Measurements from ENCODE around the gene POLRMT.

DNA sequence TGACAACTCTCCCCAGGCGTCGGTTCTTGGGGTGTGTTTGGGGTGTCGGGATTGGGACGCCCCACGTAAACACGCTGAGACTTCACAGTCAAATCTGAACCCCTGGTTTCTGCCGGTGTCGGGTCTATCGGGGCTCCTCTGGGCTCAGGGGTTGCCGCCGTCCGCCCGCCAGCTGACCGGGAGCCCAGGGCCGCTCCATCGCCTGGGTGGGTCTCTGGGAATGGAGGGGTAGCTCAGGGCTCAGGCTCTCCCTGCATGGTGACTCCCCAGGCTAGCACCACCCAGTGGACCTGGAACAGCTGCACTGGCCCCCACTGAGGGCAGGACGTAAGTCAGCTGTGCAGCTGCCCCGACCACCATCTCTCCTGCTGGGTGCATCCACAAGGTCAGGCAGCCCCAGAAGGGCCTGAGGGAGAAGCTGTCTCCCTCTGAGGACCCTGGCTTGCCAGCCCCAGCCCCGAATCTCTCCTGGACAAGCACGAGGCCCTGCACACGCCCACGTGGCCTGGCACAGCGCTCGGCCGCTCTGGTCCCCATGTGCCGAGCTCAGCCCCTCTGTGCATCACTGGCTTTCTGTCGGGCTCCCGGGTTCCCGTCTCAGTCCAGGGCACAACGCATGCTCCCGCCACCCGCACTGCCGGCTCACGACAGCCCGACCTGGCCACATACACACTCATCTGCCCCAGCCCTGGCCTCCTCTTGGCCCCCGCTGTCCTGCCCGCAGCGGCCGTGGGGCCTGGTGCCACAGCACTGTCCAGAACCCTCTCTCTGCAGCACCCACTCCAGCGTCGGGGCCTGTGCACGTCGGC lies 23.6 kb upstream of the POLRMT start:
- TF ChIP-seq POLR2A (IDR thresholded peaks at IDR 0.05) = no peak
- TF ChIP-seq, protein P1, sequence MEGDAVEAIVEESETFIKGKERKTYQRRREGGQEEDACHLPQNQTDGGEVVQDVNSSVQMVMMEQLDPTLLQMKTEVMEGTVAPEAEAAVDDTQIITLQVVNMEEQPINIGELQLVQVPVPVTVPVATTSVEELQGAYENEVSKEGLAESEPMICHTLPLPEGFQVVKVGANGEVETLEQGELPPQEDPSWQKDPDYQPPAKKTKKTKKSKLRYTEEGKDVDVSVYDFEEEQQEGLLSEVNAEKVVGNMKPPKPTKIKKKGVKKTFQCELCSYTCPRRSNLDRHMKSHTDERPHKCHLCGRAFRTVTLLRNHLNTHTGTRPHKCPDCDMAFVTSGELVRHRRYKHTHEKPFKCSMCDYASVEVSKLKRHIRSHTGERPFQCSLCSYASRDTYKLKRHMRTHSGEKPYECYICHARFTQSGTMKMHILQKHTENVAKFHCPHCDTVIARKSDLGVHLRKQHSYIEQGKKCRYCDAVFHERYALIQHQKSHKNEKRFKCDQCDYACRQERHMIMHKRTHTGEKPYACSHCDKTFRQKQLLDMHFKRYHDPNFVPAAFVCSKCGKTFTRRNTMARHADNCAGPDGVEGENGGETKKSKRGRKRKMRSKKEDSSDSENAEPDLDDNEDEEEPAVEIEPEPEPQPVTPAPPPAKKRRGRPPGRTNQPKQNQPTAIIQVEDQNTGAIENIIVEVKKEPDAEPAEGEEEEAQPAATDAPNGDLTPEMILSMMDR (IDR thresholded peaks at IDR 0.05) = no peak
